ENCODE measurements around the gene CCDC127.

The CCDC127 gene

DNA sequence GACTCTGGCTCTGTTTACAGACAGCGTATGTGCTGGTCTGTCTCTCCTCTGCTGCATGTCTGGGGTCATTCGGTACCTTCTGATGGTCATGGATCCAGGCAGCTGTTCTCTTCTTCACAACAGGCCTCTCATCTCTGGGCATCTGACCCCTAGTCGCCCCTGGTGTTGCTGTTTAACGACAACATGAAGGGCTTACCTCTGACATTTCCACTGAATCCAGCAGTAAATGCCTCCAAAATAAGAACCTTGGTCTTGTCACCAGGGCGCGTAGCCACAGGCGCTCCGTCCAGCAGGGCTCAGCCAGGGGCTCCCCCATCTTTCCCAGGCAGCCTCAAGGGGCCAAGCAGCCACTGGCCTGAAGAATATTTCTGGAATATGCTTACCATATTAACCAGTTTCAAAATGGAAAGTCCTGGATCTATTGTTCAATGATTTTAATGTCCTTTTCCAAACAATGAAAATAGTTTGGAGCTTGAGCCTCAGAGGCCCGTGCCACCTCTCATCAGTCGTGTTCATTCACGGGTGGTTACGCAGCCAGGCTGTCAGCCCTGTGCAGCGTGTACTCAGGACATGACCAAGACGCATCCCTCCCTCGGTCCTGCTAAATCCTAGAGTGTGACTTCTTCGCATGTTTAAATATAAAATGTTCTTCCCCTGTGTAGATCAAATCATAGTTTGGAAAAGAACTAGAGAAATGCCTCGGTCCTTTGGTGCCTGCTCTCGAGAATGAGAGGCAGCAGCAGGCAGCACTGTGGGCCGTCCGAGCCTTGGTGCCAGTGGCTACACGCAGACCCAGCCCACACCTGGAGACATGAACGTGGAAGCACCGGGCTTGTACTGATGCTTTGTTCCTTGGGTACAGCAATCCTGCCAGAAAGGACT lies 56.8 kb downstream of the CCDC127 start:
- TF ChIP-seq, protein P1, sequence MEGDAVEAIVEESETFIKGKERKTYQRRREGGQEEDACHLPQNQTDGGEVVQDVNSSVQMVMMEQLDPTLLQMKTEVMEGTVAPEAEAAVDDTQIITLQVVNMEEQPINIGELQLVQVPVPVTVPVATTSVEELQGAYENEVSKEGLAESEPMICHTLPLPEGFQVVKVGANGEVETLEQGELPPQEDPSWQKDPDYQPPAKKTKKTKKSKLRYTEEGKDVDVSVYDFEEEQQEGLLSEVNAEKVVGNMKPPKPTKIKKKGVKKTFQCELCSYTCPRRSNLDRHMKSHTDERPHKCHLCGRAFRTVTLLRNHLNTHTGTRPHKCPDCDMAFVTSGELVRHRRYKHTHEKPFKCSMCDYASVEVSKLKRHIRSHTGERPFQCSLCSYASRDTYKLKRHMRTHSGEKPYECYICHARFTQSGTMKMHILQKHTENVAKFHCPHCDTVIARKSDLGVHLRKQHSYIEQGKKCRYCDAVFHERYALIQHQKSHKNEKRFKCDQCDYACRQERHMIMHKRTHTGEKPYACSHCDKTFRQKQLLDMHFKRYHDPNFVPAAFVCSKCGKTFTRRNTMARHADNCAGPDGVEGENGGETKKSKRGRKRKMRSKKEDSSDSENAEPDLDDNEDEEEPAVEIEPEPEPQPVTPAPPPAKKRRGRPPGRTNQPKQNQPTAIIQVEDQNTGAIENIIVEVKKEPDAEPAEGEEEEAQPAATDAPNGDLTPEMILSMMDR (IDR thresholded peaks at IDR 0.05; ENCODE audit: extremely low read depth, missing control alignments), result no peak
- no peak for DNase-seq (ENCODE audit: low spot score)

DNA sequence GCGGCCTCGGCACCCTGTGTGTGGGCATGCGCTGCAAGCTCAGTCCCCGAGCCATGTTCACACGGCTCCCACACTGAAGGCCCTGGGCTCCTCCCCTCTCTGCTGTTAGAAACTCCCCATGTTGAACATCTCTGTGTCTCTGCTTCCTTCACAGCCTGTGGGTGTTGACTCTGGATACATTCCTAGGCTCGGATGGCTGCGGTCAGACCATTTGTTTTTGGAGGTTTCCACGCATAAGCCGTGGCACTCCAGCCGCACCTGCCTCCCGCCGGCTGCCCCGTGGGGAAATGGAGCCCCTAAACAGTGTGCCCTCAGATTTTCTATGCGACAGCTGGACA lies 57.8 kb downstream of the CCDC127 start:
- TF ChIP-seq, protein P1 (IDR thresholded peaks at IDR 0.05; ENCODE audit: extremely low read depth, missing control alignments), result no peak
- DNase-seq (ENCODE audit: low spot score), result no peak

DNA sequence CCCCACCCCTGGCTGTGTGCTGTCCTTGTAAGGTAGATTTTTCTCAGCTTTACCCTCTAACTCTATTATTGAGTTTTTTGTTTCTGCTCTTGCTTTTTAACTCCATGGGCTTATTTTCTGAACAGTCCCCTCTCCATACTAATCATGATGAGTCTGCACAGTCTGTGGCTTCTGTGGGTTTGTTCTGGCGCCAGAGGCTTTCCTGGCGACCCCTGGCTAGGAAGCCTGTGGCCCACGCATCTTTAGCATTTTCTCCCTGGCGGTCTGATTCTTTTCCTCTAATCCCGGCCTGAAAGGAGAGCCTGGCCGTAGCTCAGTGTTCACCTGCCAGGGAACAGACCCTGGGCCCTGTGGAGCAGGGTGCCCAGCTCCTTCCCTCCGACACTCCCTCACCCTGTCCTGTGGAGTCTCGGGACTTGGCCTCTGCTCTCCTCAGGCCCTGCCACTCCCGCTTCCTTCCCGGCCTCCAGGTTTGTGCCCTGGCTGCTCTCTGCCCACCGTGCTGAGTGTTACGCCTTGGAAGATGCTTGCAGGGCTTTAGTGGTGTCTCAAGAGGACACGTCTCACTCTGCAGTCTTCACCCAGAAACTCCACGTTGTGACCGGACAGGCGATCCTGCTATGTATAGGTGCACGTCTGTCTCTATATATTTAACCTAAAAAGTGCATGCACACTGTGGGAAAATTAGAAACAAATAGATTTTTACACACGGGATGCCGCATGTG lies 58.3 kb downstream of the CCDC127 start:
- DNase-seq (ENCODE audit: low spot score), result no peak
- TF ChIP-seq, protein P1 (IDR thresholded peaks at IDR 0.05; ENCODE audit: extremely low read depth, missing control alignments), result no peak

DNA sequence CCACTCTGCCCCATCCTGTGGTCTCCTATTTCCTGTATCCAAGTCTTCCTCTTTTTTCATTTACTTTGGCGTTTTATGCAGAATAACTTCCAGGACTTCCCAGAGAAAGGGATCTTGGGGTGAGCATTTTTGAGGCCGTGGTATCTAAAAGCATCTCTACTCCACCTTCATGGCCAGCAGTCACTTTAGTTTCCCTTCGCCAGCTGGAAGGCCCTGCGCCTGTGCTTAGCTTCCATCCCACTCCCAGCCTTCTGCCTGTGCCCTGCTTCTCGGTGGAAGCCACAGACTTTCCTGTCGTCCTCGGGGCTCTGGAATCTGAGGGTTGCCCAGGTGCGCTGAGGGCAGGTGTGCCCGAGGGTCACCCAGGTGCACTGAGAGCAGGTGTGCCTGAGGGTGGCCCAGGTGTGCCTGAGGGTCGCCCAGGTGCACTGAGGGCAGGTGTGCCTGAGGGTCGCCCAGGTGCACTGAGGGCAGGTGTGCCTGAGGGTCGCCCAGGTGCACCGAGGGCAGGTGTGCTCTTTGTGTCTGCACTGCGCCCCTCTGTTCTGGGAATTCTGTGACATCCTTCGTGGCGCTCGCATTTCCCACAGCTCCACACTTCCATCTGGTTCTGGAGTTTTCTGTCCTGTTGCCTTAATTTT lies 59.0 kb downstream of the CCDC127 start:
- TF ChIP-seq, protein P1 (IDR thresholded peaks at IDR 0.05; ENCODE audit: extremely low read depth, missing control alignments), result no peak

DNA sequence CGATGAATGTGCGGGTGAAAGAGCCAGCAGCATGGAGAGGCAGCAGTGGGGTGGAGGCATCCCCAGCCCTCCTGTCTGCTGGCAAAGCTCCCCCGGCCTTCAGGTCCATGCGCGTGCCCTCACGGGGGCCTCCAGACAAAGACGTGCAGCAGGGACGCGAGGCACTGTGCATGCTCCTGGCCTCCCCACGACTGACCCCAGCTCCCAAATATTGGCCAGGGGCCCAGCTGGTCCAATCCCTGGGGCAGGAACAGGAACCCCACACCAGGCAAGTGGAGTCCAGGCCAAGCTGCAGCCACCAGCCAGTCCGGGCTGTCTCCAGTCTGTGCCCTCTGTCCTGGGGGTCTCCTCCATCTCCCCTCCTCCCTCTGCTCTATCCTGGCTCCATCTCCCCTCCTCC lies 60.2 kb downstream of the CCDC127 start:
- TF ChIP-seq, protein P1 (IDR thresholded peaks at IDR 0.05; ENCODE audit: extremely low read depth, missing control alignments), result no peak
- DNase-seq (ENCODE audit: low spot score), result no peak

More for the DNA sequence above, 59.0 kb downstream of the CCDC127 start:
- no peak for DNase-seq (ENCODE audit: low spot score)

DNA sequence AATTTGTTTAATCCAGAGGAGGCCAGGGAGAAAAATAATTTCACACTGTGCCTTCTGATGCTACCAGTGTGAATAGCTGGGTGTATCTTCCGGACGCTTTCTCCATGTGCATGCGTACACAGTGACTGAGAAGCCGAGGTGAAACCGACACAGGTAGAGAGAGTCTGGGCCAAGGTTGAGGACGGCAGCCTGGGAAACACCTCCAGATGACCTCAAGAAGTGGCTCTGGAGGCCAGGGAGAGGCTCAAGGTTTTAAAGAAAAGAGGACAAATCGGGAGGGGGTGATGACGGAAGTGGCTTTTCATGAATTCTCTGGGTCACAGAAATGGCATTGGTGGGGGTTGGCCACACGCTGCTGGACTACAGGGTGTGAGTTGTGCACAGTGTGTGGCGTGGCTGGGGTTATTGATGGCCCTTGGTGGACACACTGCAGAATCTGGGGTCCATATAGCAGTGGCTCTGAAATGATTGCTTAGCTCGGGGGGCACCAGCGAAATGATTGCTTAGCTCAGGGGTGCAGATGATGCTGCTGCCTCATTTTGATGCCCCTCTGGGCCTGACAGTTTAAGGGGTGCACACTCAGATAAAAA lies 60.7 kb downstream of the CCDC127 start:
- TF ChIP-seq, protein P1 (IDR thresholded peaks at IDR 0.05; ENCODE audit: extremely low read depth, missing control alignments), result no peak
- DNase-seq (ENCODE audit: low spot score), result no peak

Data from GM20000 (cell line).